SU-DHL-6 (cell line): ENCODE measurements around the gene PLA2G4F.

Source experiments
- CTCF ChIP-seq: fragments of 200-600 bp; sonication (generic); IDR thresholded peaks from one replicate; pipeline ENCODE4 v1.5.1; 2017; ENCODE audit warnings: antibody characterized with exemption, mild to moderate bottlenecking, low read length, moderate library complexity; ENCODE audit not compliant: insufficient read depth, poor library complexity, severe bottlenecking
- EZH2phosphoT487 ChIP-seq: fragments of 200-600 bp; sonication (generic), shearing (Covaris generic); conservative IDR thresholded peaks from 2 replicates; pipeline ENCODE4 v1.6.1; 2018; ENCODE audit warnings: mild to moderate bottlenecking, antibody characterized with exemption, low read length, moderate library complexity, mixed read lengths

DNA sequence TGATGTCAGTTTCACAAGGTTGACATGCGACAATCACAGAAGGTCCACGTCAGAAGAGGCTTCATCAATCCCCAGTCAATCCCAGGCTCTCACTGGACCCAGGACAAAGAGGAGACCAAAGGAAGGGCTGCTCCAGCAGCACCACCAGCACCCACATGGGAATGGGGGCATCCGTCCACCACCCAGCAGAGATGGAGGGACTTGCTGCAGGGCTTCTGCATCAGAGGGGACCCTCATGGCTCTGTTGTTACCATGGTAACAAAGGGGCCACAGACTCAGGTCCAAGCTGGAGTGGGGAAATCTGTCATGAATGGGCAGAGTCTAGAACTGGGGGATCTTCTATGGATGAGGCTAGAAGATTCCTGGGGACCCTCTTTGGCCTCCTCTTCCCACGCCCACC is 13.1 kb downstream of the PLA2G4F start:
- TF ChIP-seq CTCF (no peak), EZH2phosphoT487 (no peak)
